Measurements from ENCODE around the gene SBK3.

Gene SBK3

GRCh38 chr19:55491546-55492360, 53.6 kb downstream of the SBK3 start:
- no peaks in the 10 kb centered on the region for H4K20me1 ChIP-seq (ENCODE audit: insufficient read depth, low read length)
- no peaks in the 10 kb centered on the region for H3K4me1 ChIP-seq (ENCODE audit: low read length)
- no peaks in the 10 kb centered on the region for H3K79me2 ChIP-seq (ENCODE audit: low read length)
- peaks cover 93% of the 10 kb centered on the region for H3K27me3 ChIP-seq (replicated peaks; ENCODE audit: insufficient read depth, low read length)
- H3K9me2 ChIP-seq (replicated peaks; ENCODE audit: insufficient read depth, low read length): no peaks in the 10 kb centered on the region
- no peak overlapping the region for H3K4me3 ChIP-seq (ENCODE audit: low read length)
- no peaks in the 10 kb centered on the region for H3K36me3 ChIP-seq (replicated peaks; ENCODE audit: insufficient read depth, low read length)
- H3K9me3 ChIP-seq (replicated peaks; ENCODE audit: insufficient read depth, low read length): no peaks in the 10 kb centered on the region
- H3F3A ChIP-seq (ENCODE audit: insufficient read depth, low read length): no peaks in the 10 kb centered on the region
- no peak for DNase-seq
- no peak overlapping the region for H3K4me2 ChIP-seq (ENCODE audit: low read depth, low read length)
- H3K9ac ChIP-seq (ENCODE audit: low read length): no peak overlapping the region
- no peak overlapping the region for H2AFZ ChIP-seq (ENCODE audit: low read length)
- TF ChIP-seq CTCF (IDR thresholded peaks at IDR 0.05; ENCODE audit: low read length) (no peak), EZH2 (optimal IDR thresholded peaks at IDR 0.05; ENCODE audit: low read depth, low read length) (no peak), EZH2phosphoT487 (IDR thresholded peaks at IDR 0.05; ENCODE audit: low read length) (no peak)
- no peak overlapping the region for H3K27ac ChIP-seq (ENCODE audit: low read length)
